Ovary (tissue), 3 donors: ENCODE data around the gene LMO1.

Experiments used
- POLR2A ChIP-seq: fragments of 450-650 bp; IDR thresholded peaks from one replicate; pipeline ENCODE4 v1.6.1; 2017; ENCODE audit warnings: antibody characterized with exemption, mild to moderate bottlenecking, moderate library complexity
- TF ChIP-seq, protein P1 (sequence below), 3 donors: fragments of 450-650 bp in 2 of 3; fragments of 200-600 bp in 1 of 3; IDR thresholded peaks; one replicate each; pipeline versions ENCODE4 v1.5.1 to v1.8.0; 2016 to 2022; ENCODE audit warnings: antibody characterized with exemption in 3 of 3, mild to moderate bottlenecking in 1 of 3
- donor health status: DM: no; HTN: no; CAD: no.

DNA sequence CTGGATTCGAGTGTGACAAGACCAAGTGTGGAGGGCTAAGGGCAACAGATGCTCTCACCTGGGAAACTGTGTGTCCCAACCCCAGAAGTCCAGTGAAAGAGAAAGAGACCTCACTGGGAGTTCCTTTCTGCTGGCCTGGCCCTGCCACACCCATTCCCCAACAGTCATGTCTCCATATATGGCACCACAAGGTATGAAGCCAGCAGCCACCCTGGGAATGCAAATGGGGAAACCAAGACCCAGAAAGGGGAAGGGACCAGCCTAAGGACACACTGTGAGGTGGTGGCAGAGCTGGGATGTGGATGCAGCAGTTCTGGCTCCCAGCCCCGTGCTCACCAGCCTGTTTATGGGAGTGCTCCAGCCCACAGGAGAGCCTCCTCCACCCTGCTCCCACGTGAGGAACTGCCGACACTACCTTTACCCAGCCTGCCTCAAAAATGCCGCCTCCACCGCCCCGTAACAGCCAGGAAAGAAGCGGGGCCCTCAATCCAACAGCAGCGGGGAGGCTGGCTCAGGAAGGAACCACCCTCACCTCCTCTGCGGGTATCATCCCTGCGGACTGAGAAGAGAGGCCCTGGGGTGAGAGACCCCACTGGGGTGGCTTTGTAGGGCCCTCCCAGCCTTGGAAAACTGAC, 12.6 kb downstream of the LMO1 start:
- no peak for TF ChIP-seq POLR2A
- TF ChIP-seq, protein P1, sequence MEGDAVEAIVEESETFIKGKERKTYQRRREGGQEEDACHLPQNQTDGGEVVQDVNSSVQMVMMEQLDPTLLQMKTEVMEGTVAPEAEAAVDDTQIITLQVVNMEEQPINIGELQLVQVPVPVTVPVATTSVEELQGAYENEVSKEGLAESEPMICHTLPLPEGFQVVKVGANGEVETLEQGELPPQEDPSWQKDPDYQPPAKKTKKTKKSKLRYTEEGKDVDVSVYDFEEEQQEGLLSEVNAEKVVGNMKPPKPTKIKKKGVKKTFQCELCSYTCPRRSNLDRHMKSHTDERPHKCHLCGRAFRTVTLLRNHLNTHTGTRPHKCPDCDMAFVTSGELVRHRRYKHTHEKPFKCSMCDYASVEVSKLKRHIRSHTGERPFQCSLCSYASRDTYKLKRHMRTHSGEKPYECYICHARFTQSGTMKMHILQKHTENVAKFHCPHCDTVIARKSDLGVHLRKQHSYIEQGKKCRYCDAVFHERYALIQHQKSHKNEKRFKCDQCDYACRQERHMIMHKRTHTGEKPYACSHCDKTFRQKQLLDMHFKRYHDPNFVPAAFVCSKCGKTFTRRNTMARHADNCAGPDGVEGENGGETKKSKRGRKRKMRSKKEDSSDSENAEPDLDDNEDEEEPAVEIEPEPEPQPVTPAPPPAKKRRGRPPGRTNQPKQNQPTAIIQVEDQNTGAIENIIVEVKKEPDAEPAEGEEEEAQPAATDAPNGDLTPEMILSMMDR (IDR thresholded peaks at IDR 0.05): no peak
